DMS79 treated with DMSO at 0.1 percent for 48 hours (cell line): Measurements from ENCODE around the gene SORCS2.
A peak's percentile ranks its signal among the peaks of the same experiment; 100 is the strongest.

Experiments used
- DNase-seq: peaks from one replicate; lab custom pipeline; 2025; lab: John Stamatoyannopoulos, UW

Gene SORCS2

GRCh38 chr4:7377223-7377865, 185.0 kb downstream of the SORCS2 start:
- peak; percentile 47 for DNase-seq

- no peak for DNase-seq
Observed at GRCh38 chr4:7379186-7379585, 186.8 kb downstream of the SORCS2 start.

- no peak for DNase-seq
Observed at GRCh38 chr4:7379719-7380118, 187.4 kb downstream of the SORCS2 start.

- no peak for DNase-seq
Observed at GRCh38 chr4:7381221-7381889, 189.0 kb downstream of the SORCS2 start.

GRCh38 chr4:7381890-7382633, 189.7 kb downstream of the SORCS2 start:
- DNase-seq: no peak

GRCh38 chr4:7382634-7383014, 190.3 kb downstream of the SORCS2 start:
- DNase-seq: no peak

- no peak for DNase-seq
Observed at GRCh38 chr4:7383266-7383665, 190.9 kb downstream of the SORCS2 start.

GRCh38 chr4:7384003-7384928, 191.9 kb downstream of the SORCS2 start:
- DNase-seq: no peak

GRCh38 chr4:7384929-7385890, 192.9 kb downstream of the SORCS2 start:
- no peak for DNase-seq

GRCh38 chr4:7387925-7388324, 195.6 kb downstream of the SORCS2 start:
- DNase-seq: no peak

- DNase-seq: no peak
Observed at GRCh38 chr4:7388627-7389026, 196.3 kb downstream of the SORCS2 start.

GRCh38 chr4:7389101-7389701, 196.9 kb downstream of the SORCS2 start:
- no peak for DNase-seq

- no peak for DNase-seq
Observed at GRCh38 chr4:7389719-7390118, 197.4 kb downstream of the SORCS2 start.

GRCh38 chr4:7390336-7390735, 198.0 kb downstream of the SORCS2 start:
- DNase-seq: no peak

GRCh38 chr4:7390906-7391636, 198.7 kb downstream of the SORCS2 start:
- no peak for DNase-seq

- peak; percentile 13 for DNase-seq
Observed at GRCh38 chr4:7391637-7392437, 199.5 kb downstream of the SORCS2 start.

- DNase-seq: no peak
Observed at GRCh38 chr4:7392438-7393421, 200.4 kb downstream of the SORCS2 start.
